ENCODE data around the gene KIF27. TPM values are rescaled to one million over a fixed set of nuclear protein-coding genes. Genes with fewer than 3 reads are reported as not detected.
A peak's percentile ranks its signal among the peaks of the same experiment; 100 is the strongest.

KIF27 gene
- total and polyA plus RNA-seq, 8 donors, result 0.80 to 5.3 (median 3.1) TPM

- Histone ChIP-seq H3K27me3 (no peaks in the 10 kb centered on the region), H3K4me1 (peaks cover 0 to 17% (median 6%) of the 10 kb centered on the region in 3 donors), H3K9me3 (no peaks in the 10 kb centered on the region), H3K4me3 (no peak overlapping the region), H3K27ac (no peak overlapping the region), H3K36me3 (peaks cover 0 to 4% (median 0%) of the 10 kb centered on the region in 3 donors)
- ATAC-seq (peak; percentile 37 to 76 (median 70)), FAIRE-seq (no peak), DNase-seq (peak in 1 of 6 donors; percentile 32)
- TF ChIP-seq CTCF (IDR thresholded peaks at IDR 0.05), result peak; percentile 36 to 57 (median 45)
- intact Hi-C loops (cut with DNase I), result loop anchor here (5.0 to 10.0 kb wide), 5 partner anchors 234 to 327 kb away; no protein-coding TSS in a partner anchor
- WGBS, 2 donors, result 17 to 29% methylated on average over 1 of the region's 1 CpG
Measured at GRCh38 chr9:83937861-83938455, 16.7 kb upstream of the KIF27 start.

DNA sequence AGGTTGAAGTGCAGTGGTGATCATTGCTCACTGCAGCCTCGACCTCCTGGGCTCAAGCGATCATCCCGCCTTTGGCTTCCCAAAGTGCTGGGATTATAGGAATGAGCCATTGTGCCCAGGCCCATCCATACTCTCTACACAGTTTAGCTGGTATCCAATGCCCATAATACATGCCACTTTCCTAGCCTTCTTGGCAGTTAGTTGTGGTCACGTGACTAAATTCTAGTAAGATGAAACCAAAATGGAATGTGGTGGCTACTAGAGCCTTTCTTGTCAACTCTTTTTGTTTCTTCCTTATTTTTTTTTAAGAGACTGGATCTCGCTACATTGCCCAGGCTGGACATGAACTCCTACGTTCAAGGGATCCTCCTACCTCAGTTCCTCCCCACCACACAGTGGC, 15.3 kb upstream of the KIF27 start:
- DNase-seq (no peak), ATAC-seq (no peak), FAIRE-seq (no peak)
- Histone ChIP-seq H3K27me3 (no peaks in the 10 kb centered on the region), H3K9me3 (no peaks in the 10 kb centered on the region), H3K4me3 (no peak overlapping the region), H3K36me3 (peaks cover 0 to 4% (median 0%) of the 10 kb centered on the region in 3 donors), H3K27ac (no peak overlapping the region), H3K4me1 (peaks cover 0 to 17% (median 6%) of the 10 kb centered on the region in 3 donors)
- TF ChIP-seq CTCF (IDR thresholded peaks at IDR 0.05), result no peak
- 76 to 88% methylated on average over 6 of the region's 6 CpGs for WGBS, 2 donors
- intact Hi-C loops (cut with DNase I), result loop anchor here (5.0 to 10.0 kb wide), 5 partner anchors 236 to 328 kb away; no protein-coding TSS in a partner anchor

GRCh38 chr9:83935276-83935935, 14.2 kb upstream of the KIF27 start:
- FAIRE-seq (no peak), ATAC-seq (peak; percentile 56 to 80 (median 71)), DNase-seq (peak in 1 of 6 donors; percentile 38)
- no peaks in the 10 kb centered on the region for H3K27me3 ChIP-seq
- H3K36me3 ChIP-seq, result peaks cover 0 to 4% (median 0%) of the 10 kb centered on the region in 3 donors
- no peak for TF ChIP-seq CTCF (IDR thresholded peaks at IDR 0.05)
- H3K4me3 ChIP-seq, result no peak overlapping the region
- H3K4me1 ChIP-seq, result peaks cover 0 to 17% (median 6%) of the 10 kb centered on the region in 3 donors
- 68 to 74% methylated on average over 3 of the region's 3 CpGs for WGBS, 2 donors
- H3K9me3 ChIP-seq, result no peaks in the 10 kb centered on the region
- H3K27ac ChIP-seq, result peak overlapping the region in 2 of 4 donors; percentile 19 to 63
- intact Hi-C loops (cut with DNase I), result loop anchor here (5.0 to 10.0 kb wide), 5 partner anchors 237 to 329 kb away; no protein-coding TSS in a partner anchor

DNA sequence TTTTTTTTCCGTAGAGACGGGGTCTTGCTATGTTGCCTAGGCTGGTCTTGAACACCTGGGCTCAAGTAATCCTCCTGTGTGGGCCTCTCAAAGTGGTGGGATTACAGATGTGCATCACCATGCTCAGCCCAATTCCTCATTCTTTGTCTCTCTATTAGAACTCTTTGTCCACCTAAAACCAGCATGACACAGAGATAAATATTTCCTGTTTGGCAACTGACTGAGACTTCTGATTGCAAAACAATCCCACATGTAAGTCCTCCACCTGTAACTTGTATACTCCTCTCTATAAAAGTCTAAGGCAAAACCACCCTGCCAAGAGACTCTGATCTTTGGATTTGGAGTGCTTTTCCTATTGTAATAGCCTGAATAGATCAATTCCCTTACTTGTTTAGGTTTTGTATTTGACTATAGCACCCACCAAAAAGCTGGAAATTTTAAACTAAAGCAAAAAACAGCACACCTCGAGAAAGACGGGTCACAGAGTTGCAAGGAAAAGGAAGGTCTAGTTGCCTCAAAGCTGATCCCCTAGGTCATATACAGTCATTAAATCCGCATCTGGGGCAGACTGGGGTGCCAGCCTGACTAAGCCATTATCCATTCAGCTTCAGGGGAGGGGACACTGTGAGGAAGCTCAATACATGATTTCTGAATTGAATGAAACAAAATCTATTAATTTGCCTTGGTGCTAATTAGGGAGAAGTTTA, 13.5 kb upstream of the KIF27 start:
- H3K4me3 ChIP-seq, result no peak overlapping the region
- WGBS, 2 donors, result 67 to 76% methylated on average over 5 of the region's 5 CpGs
- DNase-seq, result no peak
- H3K27ac ChIP-seq, result peak overlapping the region in 2 of 4 donors; percentile 19 to 63
- TF ChIP-seq CTCF (IDR thresholded peaks at IDR 0.05), result no peak
- peaks cover 0 to 4% (median 0%) of the 10 kb centered on the region in 3 donors for H3K36me3 ChIP-seq
- H3K4me1 ChIP-seq, result peaks cover 0 to 17% (median 6%) of the 10 kb centered on the region in 3 donors
- no peaks in the 10 kb centered on the region for H3K27me3 ChIP-seq
- ATAC-seq, result peak; percentile 44 to 81 (median 70)
- H3K9me3 ChIP-seq, result no peaks in the 10 kb centered on the region
- intact Hi-C loops (cut with DNase I), result loop anchor here (5.0 to 10.0 kb wide), 5 partner anchors 238 to 330 kb away; no protein-coding TSS in a partner anchor
- no peak for FAIRE-seq
